ENCODE results near the gene ETDC.
A peak's percentile ranks its signal among the peaks of the same experiment; 100 is the strongest.
"Not testable (repeated sequence)": the region's sequence is repeated elsewhere in the genome, so short reads cannot be mapped to it uniquely, and the experiment has no call there.

ETDC gene

DNA sequence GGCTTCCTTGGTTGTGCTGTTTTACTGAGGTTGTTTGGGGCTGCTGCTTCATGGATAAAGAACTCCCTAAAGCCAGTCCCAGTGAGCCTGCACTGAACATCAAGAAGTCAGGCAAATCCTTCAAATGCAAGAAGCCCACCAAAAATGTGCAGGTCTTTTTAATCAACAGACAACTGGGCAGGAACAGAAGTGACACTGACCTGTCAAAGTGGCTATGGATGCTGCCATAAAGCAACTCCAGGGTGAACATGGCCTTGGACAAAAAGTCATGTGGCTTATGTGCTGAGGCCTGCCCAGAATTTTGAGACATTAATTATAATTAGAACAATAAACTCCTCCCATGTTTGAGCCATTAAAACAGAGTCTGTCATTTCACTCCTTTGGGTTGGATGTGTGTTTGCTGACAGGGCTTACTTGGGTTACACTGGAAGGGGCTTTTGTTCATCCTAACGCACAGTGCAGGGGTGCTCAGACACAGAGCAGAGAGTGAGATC is at the start of gene ETDC:
Gene ETDC (plus strand): TSS at position 51 of the 494 bp plus-strand sequence. CDS start 0 bp downstream, at position 51.
- DNase-seq: no peak

DNA sequence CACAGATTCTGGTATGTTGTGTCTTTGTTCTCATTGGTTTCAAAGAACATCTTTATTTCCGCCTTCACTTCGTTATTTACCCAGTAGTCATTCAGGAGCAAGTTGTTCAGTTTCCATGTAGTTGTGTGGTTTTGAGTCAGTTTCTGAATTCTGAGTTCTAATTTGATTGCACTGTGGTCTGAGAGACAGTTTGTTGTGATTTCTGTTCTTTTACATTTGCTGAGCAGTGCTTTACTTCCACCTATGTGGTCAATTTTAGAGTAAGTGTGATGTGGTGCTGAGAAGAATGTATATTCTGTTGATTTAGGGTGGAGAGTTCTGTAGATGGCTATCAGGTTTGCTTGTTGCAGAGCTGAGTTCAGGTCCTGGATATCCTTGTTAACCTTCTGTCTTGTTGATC is 48.3 kb upstream of the ETDC start:
- not testable (repeated sequence) for DNase-seq

DNA sequence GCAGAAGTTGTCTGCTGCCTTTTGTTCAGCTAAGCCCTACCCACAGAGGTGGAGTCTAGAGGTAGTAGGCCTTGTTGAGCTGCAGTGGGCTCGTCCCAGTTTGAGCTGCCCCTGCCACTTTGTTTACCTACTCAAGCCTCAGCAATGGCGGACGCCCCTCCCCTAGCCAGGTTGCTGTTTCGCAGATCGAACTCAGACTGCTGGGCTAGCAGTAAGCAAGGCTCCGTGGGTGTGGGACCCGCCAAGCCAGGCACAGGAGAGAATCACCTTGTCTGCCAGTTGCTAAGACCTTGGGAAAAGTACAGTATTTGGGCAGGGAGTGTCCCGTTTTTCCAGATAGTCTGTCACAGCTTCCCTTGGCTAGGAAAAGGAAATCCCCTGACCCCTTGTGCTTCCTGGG is 45.9 kb upstream of the ETDC start:
- DNase-seq: not testable (repeated sequence)

GRCh38 chrX:135264206-135264605 is 45.1 kb upstream of the ETDC start:
- DNase-seq: no peak

GRCh38 chrX:135273162-135273561 is 36.1 kb upstream of the ETDC start:
- no peak for DNase-seq

- DNase-seq: no peak
These were observed 33.3 kb upstream of the ETDC start for GRCh38 chrX:135275973-135276372.

- no peak for DNase-seq
These were observed 21.9 kb upstream of the ETDC start for GRCh38 chrX:135287266-135287823.

DNA sequence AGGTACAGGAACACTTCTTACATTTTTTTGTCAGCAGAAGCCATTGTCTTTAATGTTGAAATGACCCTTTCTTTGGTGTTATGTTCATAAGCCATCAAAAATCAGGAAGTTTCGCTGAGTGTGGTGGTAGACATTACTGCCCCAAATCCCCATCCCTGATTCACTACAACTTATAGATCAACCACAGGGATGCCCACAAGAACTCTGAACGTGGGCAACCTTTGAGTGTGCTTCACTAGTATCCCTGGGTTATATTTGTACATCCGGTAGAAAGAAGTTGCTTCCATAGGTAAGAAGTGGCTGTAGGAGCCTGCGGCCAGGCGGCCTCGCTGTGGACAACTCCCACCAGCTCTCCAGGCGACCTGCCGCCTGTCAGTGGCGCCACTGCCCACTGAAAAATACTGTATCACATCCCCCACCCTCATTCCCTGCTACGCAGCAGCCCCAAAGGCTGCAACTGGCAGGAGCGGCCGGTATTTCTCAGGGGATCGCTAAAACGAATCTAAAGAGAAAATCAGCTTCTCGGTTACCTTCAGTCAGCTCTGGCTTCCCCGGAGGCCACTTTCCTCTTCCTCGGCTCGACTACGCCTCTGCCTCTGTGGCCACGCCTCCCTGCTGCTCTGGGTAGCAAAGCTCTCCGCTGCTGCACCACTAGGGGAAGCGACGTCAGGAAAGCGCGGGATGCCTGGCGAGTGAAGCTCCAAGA is 13.9 kb upstream of the ETDC start:
- peak; percentile 17 to 48 for DNase-seq

- DNase-seq: no peak
These were observed 13.4 kb upstream of the ETDC start for GRCh38 chrX:135295944-135296305.

- no peak for DNase-seq
These were observed 6.9 kb upstream of the ETDC start for GRCh38 chrX:135302269-135302873.

DNA sequence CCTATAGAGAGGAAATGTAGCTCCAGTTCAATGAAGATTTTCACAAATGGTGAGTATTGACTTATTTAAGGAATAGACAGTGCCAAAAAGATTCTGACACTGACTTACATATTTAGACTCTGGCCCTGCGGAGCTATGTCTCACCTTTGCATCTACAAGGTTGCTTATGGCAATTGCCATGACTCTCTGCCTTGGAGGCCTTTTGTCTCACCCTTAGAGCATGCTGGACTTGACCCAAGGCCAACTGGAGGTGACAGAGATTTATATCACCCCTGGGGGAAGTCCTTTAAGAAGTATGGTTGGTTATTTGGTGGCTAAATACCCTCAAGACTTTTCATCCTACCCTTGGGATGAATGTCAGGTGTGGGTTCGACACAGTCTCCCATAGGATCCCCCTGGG is 4.5 kb upstream of the ETDC start:
- no peak for DNase-seq

- DNase-seq: no peak
These were observed 2.1 kb upstream of the ETDC start for GRCh38 chrX:135307171-135307570.

DNA sequence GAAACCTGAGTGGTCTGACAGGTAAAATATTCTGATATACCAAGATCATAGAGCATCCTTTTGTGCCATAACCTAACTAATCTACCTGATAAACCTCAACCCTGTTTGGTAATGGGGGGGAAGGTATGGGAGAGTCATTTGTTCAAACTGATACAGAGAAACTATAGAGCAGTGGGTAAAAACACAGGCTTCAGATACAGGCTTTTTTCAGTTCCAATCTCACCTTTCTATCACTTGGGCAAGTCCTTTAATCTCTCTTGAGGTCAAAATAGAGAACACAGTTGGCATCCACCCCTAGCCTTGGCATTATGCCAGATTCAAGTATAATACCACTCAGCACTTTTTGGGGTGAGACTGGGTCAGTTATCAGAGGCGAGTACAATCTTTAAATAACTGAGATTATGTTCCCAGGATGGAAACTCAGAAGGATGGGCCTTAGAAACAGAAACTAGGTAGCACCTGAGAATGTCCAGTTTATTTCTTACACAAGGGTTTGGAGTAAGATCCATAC is 880 bp upstream of the ETDC start:
- DNase-seq: no peak

DNA sequence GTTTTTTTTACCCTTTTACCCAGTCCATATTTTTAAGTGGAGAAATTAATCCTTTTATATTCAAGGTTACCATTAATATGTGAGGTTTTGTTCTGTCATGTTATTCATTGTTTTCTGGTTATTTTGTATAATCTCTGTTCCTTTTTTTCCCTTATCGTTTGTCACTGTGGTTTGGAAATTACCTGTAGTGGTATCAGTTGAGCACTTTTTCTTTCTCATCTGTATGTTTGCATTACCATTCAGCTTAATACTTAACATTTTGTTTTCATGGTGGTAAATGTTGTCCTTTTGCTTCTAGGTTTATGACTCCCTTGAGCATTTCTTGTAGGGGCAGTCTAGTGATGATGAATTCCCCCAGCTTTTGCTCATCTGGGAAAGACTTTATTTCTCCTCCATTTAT is 6.6 kb downstream of the ETDC start:
- no peak for DNase-seq

GRCh38 chrX:135324463-135324862 is 15.2 kb downstream of the ETDC start:
- no peak for DNase-seq

GRCh38 chrX:135325036-135325818 is 15.9 kb downstream of the ETDC start:
- not testable (repeated sequence) for DNase-seq

GRCh38 chrX:135327299-135327698 is 18.0 kb downstream of the ETDC start:
- DNase-seq: no peak

GRCh38 chrX:135328421-135329005 is 19.2 kb downstream of the ETDC start:
- DNase-seq: no peak

DNA sequence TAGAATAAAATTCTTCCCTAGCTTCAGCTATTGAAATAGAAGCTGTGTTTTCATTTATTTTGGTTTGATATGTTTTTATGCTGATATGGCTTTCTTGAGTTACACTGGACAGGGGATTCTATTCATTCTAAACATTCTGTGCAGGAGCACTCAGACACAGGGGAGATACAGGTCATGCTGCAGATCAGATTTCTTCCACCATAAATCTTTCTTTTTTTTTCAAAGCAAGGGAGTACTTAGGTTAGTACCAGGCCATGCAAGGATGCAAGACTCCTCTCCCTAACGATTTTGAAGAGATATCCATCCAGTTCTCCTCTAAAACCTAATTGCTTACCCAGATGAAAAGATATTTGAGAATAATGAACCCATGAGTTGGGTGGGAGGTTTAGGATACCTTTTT is 21.4 kb downstream of the ETDC start:
- DNase-seq: no peak

DNA sequence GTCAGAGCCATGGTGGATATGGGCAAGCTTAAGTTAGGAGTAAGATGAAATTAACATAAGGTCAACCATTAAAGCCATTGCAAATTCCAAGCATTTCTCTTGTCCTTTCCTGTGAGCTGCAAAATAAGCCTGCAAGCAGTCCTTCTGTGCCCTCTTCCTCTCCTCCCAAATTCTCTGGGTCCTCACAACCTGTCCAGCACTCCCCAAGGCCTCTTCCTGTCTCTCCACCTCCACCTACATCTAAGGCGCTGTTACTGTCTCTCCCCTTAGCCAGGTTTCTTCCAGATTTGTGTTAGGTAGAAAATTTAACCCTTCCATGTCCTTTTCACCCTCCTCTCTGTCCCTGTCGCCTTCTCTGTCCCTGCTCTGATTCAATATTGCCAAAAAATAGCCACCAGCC is 22.2 kb downstream of the ETDC start:
- DNase-seq: no peak

GRCh38 chrX:135340831-135341230 is 31.6 kb downstream of the ETDC start:
- DNase-seq: no peak

- no peak for DNase-seq
These were observed 35.9 kb downstream of the ETDC start for GRCh38 chrX:135345107-135345589.

GRCh38 chrX:135346975-135347374 is 37.7 kb downstream of the ETDC start:
- DNase-seq: no peak
